Spleen (tissue), 11 donors: ENCODE results near the gene PNPLA4. TPM values are rescaled to one million over a fixed set of nuclear protein-coding genes. Genes with fewer than 3 reads are reported as not detected.

Experiments
- DNase-seq: peaks from one replicate; pipeline ENCODE4 v3.0.0-alpha.2; 2020
- H3K27ac ChIP-seq, 8 donors: fragments of 200-600 bp; sonication (generic) in 7 of 8; 1 replicate in 4 of 8; 2 replicates in 4 of 8; pipeline versions ENCODE4 v1.5.0 to v1.8.0; 2016 to 2021; ENCODE audit warnings: inconsistent platforms in 4 of 8, mild to moderate bottlenecking in 4 of 8, moderate library complexity in 1 of 8
- H3K27me3 ChIP-seq, 7 donors: fragments of 200-600 bp; sonication (generic) in 6 of 7; replicated peaks in 1 of 7; 1 replicate in 4 of 7; 2 replicates in 3 of 7; pipeline versions ENCODE4 v1.5.0 to v1.8.0; 2016 to 2021; ENCODE audit warnings: inconsistent platforms in 3 of 7, mild to moderate bottlenecking in 1 of 7
- H3K36me3 ChIP-seq, 6 donors: fragments of 200-600 bp; sonication (generic) in 5 of 6; 1 replicate in 4 of 6; 2 replicates in 2 of 6; pipeline versions ENCODE4 v1.5.0 to v1.8.0; 2016 to 2021; ENCODE audit warnings: inconsistent platforms in 2 of 6
- H3K4me1 ChIP-seq, 6 donors: fragments of 200-600 bp; sonication (generic) in 5 of 6; 1 replicate in 3 of 6; 2 replicates in 3 of 6; pipeline versions ENCODE4 v1.5.0 to v1.8.0; 2016 to 2021; ENCODE audit warnings: inconsistent platforms in 3 of 6
- H3K4me3 ChIP-seq, 8 donors: fragments of 200-600 bp; sonication (generic) in 7 of 8; 1 replicate in 4 of 8; 2 replicates in 4 of 8; pipeline versions ENCODE4 v1.5.0 to v1.8.0; 2016 to 2021; ENCODE audit warnings: inconsistent platforms in 4 of 8, mild to moderate bottlenecking in 4 of 8, moderate library complexity in 2 of 8
- H3K9me3 ChIP-seq, 8 donors: fragments of 200-600 bp; sonication (generic) in 7 of 8; 1 replicate in 4 of 8; 2 replicates in 4 of 8; pipeline versions ENCODE4 v1.5.0 to v1.8.0; 2016 to 2021; ENCODE audit warnings: inconsistent platforms in 4 of 8
- CTCF ChIP-seq, 11 experiments: fragments of 200-600 bp in 7 of 11; fragments of 450-650 bp in 4 of 11; sonication (generic) in 4 of 11; IDR thresholded peaks in 8 of 11; conservative IDR thresholded peaks in 3 of 11; 1 replicate in 7 of 11; 2 replicates in 4 of 11; pipeline versions ENCODE4 v1.4.0 to v1.8.0; 2016 to 2021; ENCODE audit warnings: antibody characterized with exemption in 11 of 11, inconsistent platforms in 4 of 11, mild to moderate bottlenecking in 1 of 11
- POLR2A ChIP-seq, 3 donors: fragments of 450-650 bp; IDR thresholded peaks; one replicate each; pipeline ENCODE4 v1.5.1; 2017; ENCODE audit warnings: antibody characterized with exemption in 3 of 3, mild to moderate bottlenecking in 1 of 3
- POLR2AphosphoS5 ChIP-seq, 3 donors: sonication (generic); formaldehyde crosslinking; IDR thresholded peaks; one replicate each; pipeline ENCODE4 v1.5.1; 2017; ENCODE audit warnings: antibody characterized with exemption in 3 of 3
- WGBS, 5 donors: extraction: QIAGEN DNeasy Blood & Tissue Kit in 3 of 5; methylation state at CpG; one replicate each; pipeline versions ENCODE4 v1.1.5 to v1.1.7; 2013 to 2018; 5-methylcytosine and 5-hydroxymethylcytosine counted together
- intact Hi-C: fragments of 100-400 bp; cut with DNase I; formaldehyde crosslinking; loops from one replicate; pipeline ENCODE4 v1.15.0; 2023; ENCODE audit warnings: low total_unique reads
- polyA plus RNA-seq, 3 donors: library from polyadenylated mRNA; stranded (reverse); fragments of 200-250 nt; gene quantifications; one replicate each; pipeline ENCODE4 v1.2.1, GENCODE V29; 2013
- total RNA-seq, 7 donors: library from RNA; depleted of rRNA in 3 of 7; stranded (reverse); fragments of >200 nt in 3 of 7; fragmentation: NEBNext Ultra II Directional in 4 of 7; extraction: Animal tissue kit (Norgen Biotek cat#: 25700) in 4 of 7; gene quantifications; one replicate each; pipeline versions ENCODE4 v1.1.0 to v1.2.1, GENCODE V29; 2016 to 2021
- donor health status: healthy with polysubstance abuse.
- donor health status: DM: no; HTN: no; CAD: no; lungs with moderate emphysema.
- donor health status: DM: no; HTN: no; CAD: no.
- donor health status: Bipolar disorder and iron deficiency.
- donor health status: healthy.
- donor health status: DM: no; HTN: no; CAD: no.
- donor health status: DM: yes; HTN: yes; CAD: no.

The PNPLA4 gene
- total and polyA plus RNA-seq, 10 donors = 5.7 to 19.2 (median 8.2) TPM

- Histone ChIP-seq H3K27ac (no peak overlapping the region), H3K9me3 (peaks cover 0 to 11% (median 0%) of the 10 kb centered on the region in 8 donors), H3K4me1 (no peaks in the 10 kb centered on the region), H3K4me3 (no peak overlapping the region), H3K27me3 (no peaks in the 10 kb centered on the region), H3K36me3 (no peaks in the 10 kb centered on the region)
- no peak for DNase-seq
- WGBS, 5 donors = 79 to 92% (median 91%) methylated on average over 5 of the region's 5 CpGs
- intact Hi-C loops = no loop called here
- TF ChIP-seq POLR2A (IDR thresholded peaks at IDR 0.05) (no peak), POLR2AphosphoS5 (IDR thresholded peaks at IDR 0.05) (no peak), CTCF (IDR thresholded peaks at IDR 0.05 in 8 of 11, conservative IDR thresholded peaks at IDR 0.05 in 3 of 11) (no peak)
Measured at GRCh38 chrX:7965436-7965835, 38.2 kb upstream of the PNPLA4 start.

- H3K4me3 ChIP-seq = no peak overlapping the region
- TF ChIP-seq POLR2AphosphoS5 (IDR thresholded peaks at IDR 0.05) = no peak
- TF ChIP-seq CTCF (IDR thresholded peaks at IDR 0.05 in 8 of 11, conservative IDR thresholded peaks at IDR 0.05 in 3 of 11) = no peak
- no peak for TF ChIP-seq POLR2A (IDR thresholded peaks at IDR 0.05)
- H3K4me1 ChIP-seq = no peaks in the 10 kb centered on the region
- WGBS, 5 donors = 43 to 93% (median 76%) methylated on average over 1 of the region's 1 CpG
- H3K9me3 ChIP-seq = peaks cover 0 to 18% (median 0%) of the 10 kb centered on the region in 8 donors
- no peaks in the 10 kb centered on the region for H3K36me3 ChIP-seq
- intact Hi-C loops = no loop called here
- DNase-seq = no peak
- H3K27ac ChIP-seq = no peak overlapping the region
- no peaks in the 10 kb centered on the region for H3K27me3 ChIP-seq
Measured at GRCh38 chrX:7960246-7960645, 33.0 kb upstream of the PNPLA4 start.

DNA sequence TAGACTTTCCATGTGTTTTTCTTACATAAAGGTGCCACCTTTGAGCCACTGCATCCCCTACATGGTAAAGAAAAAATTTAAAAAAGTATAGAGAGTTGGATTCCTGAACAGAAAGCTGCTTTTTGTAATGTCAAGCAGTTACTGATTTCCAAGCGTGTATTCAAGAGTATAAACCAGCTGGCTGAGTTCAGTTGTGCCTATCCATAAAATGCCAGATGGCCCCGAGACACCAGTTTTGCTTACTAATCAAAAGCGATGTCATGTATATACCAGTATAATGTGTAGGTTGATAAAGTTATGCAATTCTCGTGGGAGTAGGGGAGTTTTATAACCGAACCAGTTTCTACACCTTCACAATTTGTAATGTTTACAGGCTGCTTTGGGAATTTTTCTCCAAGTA lies 26.2 kb upstream of the PNPLA4 start:
- Histone ChIP-seq H3K36me3 (no peaks in the 10 kb centered on the region), H3K9me3 (peaks cover 0 to 18% (median 0%) of the 10 kb centered on the region in 8 donors), H3K27me3 (no peaks in the 10 kb centered on the region), H3K4me1 (no peaks in the 10 kb centered on the region), H3K4me3 (no peak overlapping the region), H3K27ac (no peak overlapping the region)
- intact Hi-C loops = no loop called here
- DNase-seq = no peak
- TF ChIP-seq POLR2AphosphoS5 (IDR thresholded peaks at IDR 0.05) (no peak), POLR2A (IDR thresholded peaks at IDR 0.05) (no peak), CTCF (IDR thresholded peaks at IDR 0.05 in 8 of 11, conservative IDR thresholded peaks at IDR 0.05 in 3 of 11) (no peak)
- 77 to 91% (median 82%) methylated on average over 5 of the region's 5 CpGs for WGBS, 5 donors

DNA sequence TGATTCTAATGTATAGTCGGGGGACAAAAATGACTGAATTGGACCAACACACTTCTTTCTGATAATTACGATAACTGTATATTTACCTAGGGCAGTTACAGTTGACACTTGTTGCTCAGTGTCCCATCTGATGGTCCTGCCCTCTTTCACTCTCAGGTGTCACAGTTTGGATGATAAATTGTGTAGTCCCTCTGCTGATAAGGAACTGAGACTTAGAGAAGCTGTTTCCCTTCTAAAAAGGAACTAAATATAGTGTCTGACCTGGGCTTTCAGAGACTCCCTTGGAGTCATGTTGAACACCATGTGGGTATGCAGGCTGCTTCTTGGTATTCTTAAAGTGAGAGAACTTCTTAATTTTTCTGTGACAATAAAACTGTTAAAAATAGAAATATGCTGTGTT lies 23.7 kb upstream of the PNPLA4 start:
- H3K27me3 ChIP-seq = peaks cover 0 to 5% (median 0%) of the 10 kb centered on the region in 7 donors
- TF ChIP-seq POLR2AphosphoS5 (IDR thresholded peaks at IDR 0.05) (no peak), CTCF (IDR thresholded peaks at IDR 0.05 in 8 of 11, conservative IDR thresholded peaks at IDR 0.05 in 3 of 11) (no peak), POLR2A (IDR thresholded peaks at IDR 0.05) (no peak)
- no peaks in the 10 kb centered on the region for H3K9me3 ChIP-seq
- no peak for DNase-seq
- H3K4me1 ChIP-seq = no peaks in the 10 kb centered on the region
- no peak overlapping the region for H3K4me3 ChIP-seq
- intact Hi-C loops = no loop called here
- no peaks in the 10 kb centered on the region for H3K36me3 ChIP-seq
- whole genome bisulfite sequencing, 5 donors = 54 to 85% (median 61%) methylated on average over 2 of the region's 2 CpGs
- H3K27ac ChIP-seq = no peak overlapping the region
